SW480 (cell line): ENCODE results near the gene APOD.
"Not testable (repeated sequence)": the region's sequence is repeated elsewhere in the genome, so short reads cannot be mapped to it uniquely, and the experiment has no call there.

Experiments used
- DNase-seq: peaks from one replicate; pipeline ENCODE4 v3.0.0-alpha.2; 2016; ENCODE audit warnings: low spot score

Gene APOD

DNA sequence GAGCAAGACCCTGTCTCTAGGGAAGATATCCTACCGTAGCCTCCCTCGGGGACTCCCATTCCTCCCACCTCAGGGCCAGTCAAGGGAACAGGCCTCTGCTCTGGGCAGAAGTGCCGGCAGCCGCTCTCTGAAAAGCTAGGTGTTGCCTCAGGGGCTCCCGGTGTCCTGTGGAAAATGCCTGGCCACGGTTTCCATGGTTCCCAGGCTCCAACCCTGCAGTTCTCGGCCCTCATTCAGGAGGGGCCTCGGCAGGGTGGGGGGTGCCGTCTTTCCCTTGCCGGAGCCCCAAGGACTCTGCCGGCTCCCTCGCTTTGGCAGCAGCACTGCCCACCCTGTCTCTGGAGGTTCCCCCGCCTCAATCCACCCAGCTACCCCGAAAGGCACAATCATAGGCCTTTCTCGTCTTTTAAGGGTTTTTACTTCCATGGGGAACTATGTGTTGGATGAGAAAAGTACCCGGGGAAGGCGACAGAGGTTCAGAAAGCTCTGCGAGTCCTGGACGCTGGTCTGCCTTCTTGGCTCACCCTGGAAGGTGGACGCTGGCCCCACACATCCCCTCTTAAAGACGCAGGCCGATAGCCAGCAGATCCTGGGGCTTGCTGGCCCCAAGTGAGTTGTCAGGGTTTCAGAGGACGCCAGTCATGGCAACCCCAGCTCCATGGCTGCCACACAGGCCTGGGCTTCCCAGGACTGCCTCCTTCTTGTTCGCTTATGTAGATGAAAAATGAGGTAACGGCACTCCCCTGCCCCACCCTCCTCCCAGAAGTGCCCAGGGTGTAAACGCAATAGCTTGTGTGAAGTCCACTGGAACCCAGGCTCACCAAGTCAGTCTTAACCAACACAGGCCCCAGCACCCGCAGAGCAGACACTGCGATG is 34.3 kb upstream of the APOD start:
- not testable (repeated sequence) for DNase-seq

GRCh38 chr3:195617134-195617533 is 33.4 kb upstream of the APOD start:
- not testable (repeated sequence) for DNase-seq

DNA sequence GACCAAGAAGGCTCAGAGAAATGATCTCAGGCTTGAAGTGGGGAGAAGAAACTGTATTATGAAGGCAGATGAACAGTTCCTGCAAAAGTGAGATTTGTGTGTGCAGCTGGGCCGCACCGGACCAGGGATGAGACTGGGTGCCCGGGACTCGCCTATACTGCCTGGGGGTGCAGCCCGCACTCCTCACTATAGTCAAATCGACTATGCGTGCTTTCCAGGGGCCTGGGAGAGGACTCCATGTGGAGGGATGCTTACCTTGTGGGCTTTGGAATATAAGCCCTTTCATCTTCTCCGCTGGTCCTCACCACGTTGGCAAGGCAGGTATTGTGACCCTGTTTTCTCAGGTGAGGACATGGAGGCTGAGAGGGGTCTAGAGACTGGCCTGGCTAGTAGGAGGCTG is 32.9 kb upstream of the APOD start:
- no peak for DNase-seq

GRCh38 chr3:195615952-195616537 is 32.3 kb upstream of the APOD start:
- not testable (repeated sequence) for DNase-seq

DNA sequence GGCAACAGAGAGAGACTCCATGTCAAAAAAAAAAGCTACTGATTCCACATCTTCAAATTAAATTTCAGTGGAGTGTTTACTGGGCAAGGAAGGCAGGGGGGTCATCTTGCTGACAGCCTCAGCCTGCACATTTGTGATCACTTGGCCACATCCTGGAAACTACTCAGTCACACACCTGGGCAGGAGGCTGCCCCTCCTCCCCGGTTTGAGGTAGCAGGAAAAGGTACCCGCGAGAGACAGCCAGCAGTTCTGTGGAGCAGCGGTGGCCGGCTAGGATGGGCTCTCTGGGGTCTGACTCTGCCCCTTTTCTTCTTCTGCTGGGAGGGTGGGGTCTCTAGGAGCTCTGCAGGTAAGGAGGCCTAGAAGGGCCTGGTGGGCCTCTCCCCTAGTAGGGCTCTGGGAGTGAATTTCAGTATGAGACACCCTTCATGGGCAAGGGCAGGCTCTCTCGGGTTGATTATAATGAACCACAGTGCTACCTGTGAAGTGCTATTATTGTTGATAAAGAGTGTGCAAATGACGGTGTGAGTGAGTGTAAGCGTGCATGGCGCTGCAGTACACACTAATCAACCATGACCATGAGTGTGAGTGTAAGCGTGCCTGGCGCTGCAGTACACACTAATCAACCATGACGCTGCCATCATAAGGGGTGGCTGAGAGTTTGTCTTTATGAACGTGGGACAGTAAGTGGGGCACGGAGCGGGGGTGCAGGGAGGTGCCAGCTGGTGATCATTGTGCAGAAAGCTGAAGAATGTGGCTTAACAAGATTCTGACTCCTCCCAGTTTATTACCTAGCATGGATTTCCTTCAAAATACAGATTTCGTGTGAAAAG is 31.1 kb upstream of the APOD start:
- DNase-seq: not testable (repeated sequence)

GRCh38 chr3:195613468-195614069 is 29.8 kb upstream of the APOD start:
- no peak for DNase-seq

GRCh38 chr3:195612075-195612800 is 28.5 kb upstream of the APOD start:
- no peak for DNase-seq

DNA sequence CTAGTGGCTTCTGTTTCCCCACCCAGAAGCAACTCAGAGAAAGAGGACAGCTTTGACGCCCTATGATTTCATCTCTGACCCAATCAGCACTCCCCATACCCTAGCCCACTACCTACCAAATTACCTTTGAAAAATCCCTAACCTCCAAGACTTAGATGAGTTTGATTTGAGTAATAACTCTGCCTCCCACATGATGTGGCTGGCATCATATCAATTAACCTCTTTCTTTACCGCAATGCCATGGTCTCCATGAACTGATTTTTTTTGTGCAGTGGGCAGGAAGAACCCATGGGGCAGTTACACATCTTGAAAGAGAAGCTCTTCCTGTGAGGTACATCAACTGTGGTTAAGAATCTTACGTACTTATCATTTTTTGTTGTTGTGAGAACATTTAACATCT is 25.5 kb upstream of the APOD start:
- no peak for DNase-seq

GRCh38 chr3:195601785-195602184 is 18.0 kb upstream of the APOD start:
- DNase-seq: not testable (repeated sequence)

GRCh38 chr3:195601382-195601781 is 17.6 kb upstream of the APOD start:
- DNase-seq: no peak

DNA sequence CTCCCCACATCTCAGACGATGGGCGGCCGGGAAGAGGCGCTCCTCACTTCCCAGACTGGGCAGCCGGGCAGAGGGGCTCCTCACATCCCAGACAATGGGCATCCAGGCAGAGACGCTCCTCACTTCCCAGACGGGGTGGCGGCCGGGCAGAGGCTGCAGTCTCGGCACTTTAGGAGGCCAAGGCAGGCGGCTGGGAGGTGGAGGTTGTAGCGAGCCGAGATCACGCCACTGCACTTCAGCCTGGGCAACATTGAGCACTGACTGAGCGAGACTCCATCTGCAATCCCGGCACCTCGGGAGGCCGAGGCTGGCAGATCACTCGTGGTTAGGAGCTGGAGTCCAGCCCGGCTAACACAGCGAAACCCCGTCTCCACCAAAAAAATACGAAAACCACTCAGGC is 16.2 kb upstream of the APOD start:
- DNase-seq: not testable (repeated sequence)

- DNase-seq: not testable (repeated sequence)
Observed at GRCh38 chr3:195599516-195599915, 15.8 kb upstream of the APOD start.

GRCh38 chr3:195597848-195598247 is 14.1 kb upstream of the APOD start:
- no peak for DNase-seq

DNA sequence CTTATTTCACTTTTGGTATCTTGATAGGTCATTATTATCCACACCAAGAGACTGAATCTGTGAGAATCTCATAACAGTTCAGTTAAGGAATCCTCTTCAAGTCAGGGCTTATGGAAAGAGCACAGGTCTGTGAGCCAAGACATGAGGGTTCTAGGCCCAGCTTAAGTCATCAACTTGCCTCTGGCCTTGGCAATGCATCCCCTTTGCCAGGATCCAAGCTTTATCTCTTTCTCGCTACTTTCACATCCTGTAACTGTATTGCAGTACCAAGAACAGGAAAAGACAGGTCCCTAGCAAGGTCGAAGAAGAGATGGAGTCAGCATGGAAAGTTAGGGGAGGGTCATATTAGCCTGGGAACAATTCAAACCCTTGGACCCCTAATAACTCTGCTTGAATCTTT is 13.5 kb upstream of the APOD start:
- no peak for DNase-seq

DNA sequence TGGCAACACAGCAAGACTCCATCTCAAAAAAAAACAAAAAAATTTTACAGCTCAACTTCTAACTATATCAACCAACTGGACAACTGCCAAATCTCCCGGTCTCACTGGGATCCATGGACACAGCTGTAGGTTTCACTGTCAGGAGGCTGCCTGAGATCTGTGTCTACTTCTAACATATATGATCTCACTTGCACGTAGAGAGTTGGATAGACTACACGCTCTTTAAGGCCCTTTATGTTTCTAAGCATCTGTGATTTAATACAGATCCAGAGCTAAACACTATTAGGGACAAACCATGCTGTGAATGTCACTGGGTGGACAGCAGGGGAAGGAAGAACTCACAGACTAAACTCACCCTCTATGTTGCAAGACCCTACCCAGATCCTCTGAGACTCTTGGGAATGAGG is 13.0 kb upstream of the APOD start:
- no peak for DNase-seq

- no peak for DNase-seq
Observed at GRCh38 chr3:195595785-195596531, 12.2 kb upstream of the APOD start.

- DNase-seq: no peak
Observed at GRCh38 chr3:195591852-195592251, 8.1 kb upstream of the APOD start.

- no peak for DNase-seq
Observed at GRCh38 chr3:195591220-195591619, 7.5 kb upstream of the APOD start.

GRCh38 chr3:195590381-195590780 is 6.6 kb upstream of the APOD start:
- DNase-seq: not testable (repeated sequence)

DNA sequence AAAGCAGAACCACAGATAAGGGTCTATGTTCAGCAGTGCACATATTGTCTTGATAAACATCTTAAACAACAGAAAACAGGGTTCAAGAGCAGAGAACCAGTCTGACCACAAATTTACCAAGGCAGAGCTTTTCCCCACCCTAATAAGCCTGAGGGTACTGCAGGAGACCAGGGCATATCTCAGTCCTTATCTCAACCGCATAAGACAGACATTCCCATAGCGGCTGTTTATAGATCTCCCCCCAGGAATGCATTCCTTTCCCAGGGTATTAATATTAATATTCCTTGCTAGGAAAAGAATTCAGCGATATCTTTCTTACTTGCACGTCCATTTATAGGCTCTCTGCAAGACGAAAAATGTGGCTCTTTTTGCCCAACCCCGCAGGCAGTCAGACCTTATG is 6.1 kb upstream of the APOD start:
- DNase-seq: not testable (repeated sequence)

GRCh38 chr3:195587824-195588223 is 4.1 kb upstream of the APOD start:
- DNase-seq: no peak
